Activated CD8-positive, alpha-beta T cell treated with anti-CD3 and anti-CD28 coated beads for 36 hours (primary cell): Measurements from ENCODE around the gene DOLPP1. TPM values are rescaled to one million over a fixed set of nuclear protein-coding genes. Genes with fewer than 3 reads are reported as not detected.

ENCODE experiments used
- ATAC-seq: fragments of 200-7000 bp; cut with Tn5 transposase; one replicate; pipeline ENCODE4 v1.10.0; 2021; ENCODE audit warnings: mild to moderate bottlenecking, moderate library complexity
- CTCF ChIA-PET: fragments of 350-600 bp; sonication (Branson Sonifier 250); formaldehyde crosslinking; loops from one replicate; lab custom pipeline; 2021; ENCODE audit warnings: antibody characterized with exemption; lab: Charles Lee
- POLR2A ChIA-PET: fragments of 350-600 bp; sonication (Branson Sonifier 250); formaldehyde crosslinking; loops from one replicate; lab custom pipeline; 2021; ENCODE audit warnings: antibody characterized with exemption; lab: Charles Lee
- DNase-seq: peaks from one replicate; pipeline ENCODE4 v3.0.0-alpha.2; 2020
- H3K27ac Mint-ChIP-seq: one replicate; pipeline ENCODE4 v1.8.0; 2021; ENCODE audit warnings: mild to moderate bottlenecking, mixed read lengths
- H3K27me3 Mint-ChIP-seq: one replicate; pipeline ENCODE4 v1.8.0; 2021; ENCODE audit warnings: mixed read lengths
- H3K36me3 Mint-ChIP-seq: one replicate; pipeline ENCODE4 v1.8.0; 2021; ENCODE audit warnings: low read depth, mixed read lengths
- H3K4me1 Mint-ChIP-seq: one replicate; pipeline ENCODE4 v1.8.0; 2021; ENCODE audit warnings: low read depth, mixed read lengths
- H3K4me3 Mint-ChIP-seq: one replicate; pipeline ENCODE4 v1.8.0; 2021; ENCODE audit warnings: mild to moderate bottlenecking, moderate library complexity, mixed read lengths
- H3K9me3 Mint-ChIP-seq: one replicate; pipeline ENCODE4 v1.8.0; 2021; ENCODE audit warnings: mixed read lengths
- intact Hi-C: fragments of 100-400 bp; cut with micrococcal nuclease; formaldehyde crosslinking; loops from one replicate; pipeline ENCODE4 v1.10.0; 2022
- total RNA-seq, 2 experiments: library from RNA; stranded (reverse); gene quantifications; one replicate each; pipeline ENCODE4 v1.2.3, GENCODE V29; 2021
- TF ChIP-seq, protein P1 (sequence below): fragments of 200-600 bp; IDR thresholded peaks from one replicate; pipeline ENCODE4 v1.8.0; 2022; ENCODE audit warnings: antibody characterized with exemption, mild to moderate bottlenecking

DOLPP1 gene
- total RNA-seq, 2 experiments from 2014 or later, result 12.7 to 15.2 TPM

DNA sequence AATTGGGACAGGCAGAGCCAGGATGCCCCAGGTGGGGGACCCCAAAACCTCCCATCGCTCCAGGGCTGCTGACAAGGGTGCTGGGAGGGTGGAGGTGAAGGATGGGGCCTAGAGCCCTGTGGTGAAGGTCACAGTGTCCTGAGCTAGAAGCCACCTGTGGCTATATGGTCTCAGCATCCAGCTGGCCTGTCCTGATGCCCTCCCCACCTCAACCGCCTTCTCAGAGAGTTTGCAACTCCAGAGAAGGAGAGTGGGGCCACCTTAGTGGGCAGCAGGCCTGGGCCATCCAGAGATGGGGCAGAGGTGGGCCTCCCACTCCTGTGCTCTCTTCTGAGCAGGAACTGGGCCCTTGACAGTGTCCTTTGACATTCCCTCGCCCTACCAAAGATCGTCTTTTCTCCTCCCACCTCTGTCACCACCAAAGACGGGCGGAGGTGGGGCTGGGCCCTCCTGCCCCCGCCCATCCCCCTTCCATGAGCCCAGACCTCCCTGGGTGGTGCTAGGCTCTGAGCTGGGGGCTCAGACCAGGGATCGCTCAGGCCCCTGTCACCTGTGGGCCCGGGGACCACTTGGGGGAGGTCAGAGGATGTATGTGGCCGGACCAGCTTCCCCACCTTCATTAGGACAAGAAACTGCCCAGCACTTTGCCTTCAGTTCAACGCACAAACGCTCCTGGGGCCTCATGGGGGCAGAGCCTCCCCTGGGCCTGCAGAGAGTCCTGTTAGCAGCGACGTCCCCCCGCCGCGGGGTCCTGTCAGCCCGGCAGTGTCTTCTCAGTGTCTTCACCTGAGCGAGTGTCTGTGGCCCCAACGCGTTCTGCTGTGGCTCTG lies 10.0 kb upstream of the DOLPP1 start:
- peaks cover 45% of the 10 kb centered on the region for H3K4me1 Mint-ChIP-seq
- no peak for ATAC-seq
- CTCF ChIA-PET, result no interaction called here
- H3K9me3 Mint-ChIP-seq, result no peaks in the 10 kb centered on the region
- no peak overlapping the region for H3K4me3 Mint-ChIP-seq
- intact Hi-C loops, result no loop called here
- DNase-seq, result no peak
- H3K36me3 Mint-ChIP-seq, result peaks cover 11% of the 10 kb centered on the region
- H3K27ac Mint-ChIP-seq, result no peak overlapping the region
- POLR2A ChIA-PET, result interaction anchor here (1.5 kb wide), 1 partner anchor 9 kb away, joined by 5 read pairs; the partner anchor contains the start of gene DOLPP1
- H3K27me3 Mint-ChIP-seq, result no peaks in the 10 kb centered on the region
- TF ChIP-seq, protein P1, sequence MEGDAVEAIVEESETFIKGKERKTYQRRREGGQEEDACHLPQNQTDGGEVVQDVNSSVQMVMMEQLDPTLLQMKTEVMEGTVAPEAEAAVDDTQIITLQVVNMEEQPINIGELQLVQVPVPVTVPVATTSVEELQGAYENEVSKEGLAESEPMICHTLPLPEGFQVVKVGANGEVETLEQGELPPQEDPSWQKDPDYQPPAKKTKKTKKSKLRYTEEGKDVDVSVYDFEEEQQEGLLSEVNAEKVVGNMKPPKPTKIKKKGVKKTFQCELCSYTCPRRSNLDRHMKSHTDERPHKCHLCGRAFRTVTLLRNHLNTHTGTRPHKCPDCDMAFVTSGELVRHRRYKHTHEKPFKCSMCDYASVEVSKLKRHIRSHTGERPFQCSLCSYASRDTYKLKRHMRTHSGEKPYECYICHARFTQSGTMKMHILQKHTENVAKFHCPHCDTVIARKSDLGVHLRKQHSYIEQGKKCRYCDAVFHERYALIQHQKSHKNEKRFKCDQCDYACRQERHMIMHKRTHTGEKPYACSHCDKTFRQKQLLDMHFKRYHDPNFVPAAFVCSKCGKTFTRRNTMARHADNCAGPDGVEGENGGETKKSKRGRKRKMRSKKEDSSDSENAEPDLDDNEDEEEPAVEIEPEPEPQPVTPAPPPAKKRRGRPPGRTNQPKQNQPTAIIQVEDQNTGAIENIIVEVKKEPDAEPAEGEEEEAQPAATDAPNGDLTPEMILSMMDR, result no peak

DNA sequence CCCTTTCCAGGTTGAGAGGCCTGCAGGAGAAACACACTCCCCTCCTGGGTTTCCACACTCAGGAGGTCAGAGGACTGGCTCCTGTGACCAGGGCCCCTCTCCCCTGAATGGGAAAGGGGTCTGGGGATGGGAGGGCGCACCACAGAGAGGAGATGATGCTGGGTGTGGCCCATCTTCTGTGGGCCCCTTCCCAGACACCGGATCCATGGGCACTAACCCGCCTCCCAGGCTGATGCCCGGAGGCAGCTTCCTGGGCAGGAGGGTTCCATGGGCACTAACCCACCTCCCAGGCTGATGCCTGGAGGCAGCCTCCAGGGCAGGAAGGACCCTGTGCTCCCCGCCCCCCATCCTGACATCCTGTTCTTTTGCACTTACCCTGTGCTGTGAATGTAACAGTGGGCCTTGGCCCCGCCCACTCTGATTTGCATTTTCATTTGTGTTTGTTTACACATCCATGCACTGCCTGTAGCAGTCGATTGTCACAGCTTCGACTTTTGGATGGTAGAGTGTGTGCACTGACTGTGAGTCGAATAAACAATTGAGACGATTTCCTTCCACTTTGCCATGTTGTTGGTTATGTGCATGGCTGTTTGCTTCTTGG lies 9.3 kb upstream of the DOLPP1 start:
- intact Hi-C loops, result no loop called here
- ATAC-seq, result no peak
- peak overlapping the region; percentile 61 for H3K27ac Mint-ChIP-seq
- no peak overlapping the region for H3K4me3 Mint-ChIP-seq
- no peaks in the 10 kb centered on the region for H3K9me3 Mint-ChIP-seq
- ChIA-PET CTCF (no interaction called here), POLR2A (no interaction called here)
- TF ChIP-seq, protein P1, result no peak
- no peaks in the 10 kb centered on the region for H3K27me3 Mint-ChIP-seq
- peaks cover 45% of the 10 kb centered on the region for H3K4me1 Mint-ChIP-seq
- H3K36me3 Mint-ChIP-seq, result peaks cover 10% of the 10 kb centered on the region
- DNase-seq, result peak; percentile 66

DNA sequence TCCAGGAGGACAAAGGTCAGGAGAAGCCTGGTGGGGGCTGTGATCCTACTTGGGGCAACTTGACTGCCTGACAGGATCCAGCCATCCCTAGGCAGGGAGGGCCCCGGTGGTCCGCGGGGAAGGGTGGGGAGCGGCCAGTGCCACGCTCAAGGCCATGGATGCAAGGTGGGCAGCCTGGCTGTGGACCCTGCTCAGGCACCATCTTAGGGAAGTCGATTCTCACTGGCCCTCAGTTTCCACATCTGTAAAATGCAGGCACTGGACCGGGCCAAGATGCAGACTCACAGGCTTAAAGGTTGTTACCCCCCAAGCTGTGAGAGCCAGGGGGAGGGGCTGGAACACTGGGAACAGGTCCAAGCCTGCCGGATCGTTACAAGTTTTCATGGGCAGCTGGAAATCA lies 8.7 kb upstream of the DOLPP1 start:
- Mint-ChIP-seq H3K36me3 (peaks cover 10% of the 10 kb centered on the region), H3K27me3 (no peaks in the 10 kb centered on the region), H3K27ac (peak overlapping the region; percentile 61), H3K4me3 (no peak overlapping the region), H3K4me1 (peaks cover 45% of the 10 kb centered on the region), H3K9me3 (no peaks in the 10 kb centered on the region)
- DNase-seq (no peak), ATAC-seq (no peak)
- TF ChIP-seq, protein P1, result no peak
- ChIA-PET POLR2A (no interaction called here), CTCF (no interaction called here)
- intact Hi-C loops, result no loop called here

DNA sequence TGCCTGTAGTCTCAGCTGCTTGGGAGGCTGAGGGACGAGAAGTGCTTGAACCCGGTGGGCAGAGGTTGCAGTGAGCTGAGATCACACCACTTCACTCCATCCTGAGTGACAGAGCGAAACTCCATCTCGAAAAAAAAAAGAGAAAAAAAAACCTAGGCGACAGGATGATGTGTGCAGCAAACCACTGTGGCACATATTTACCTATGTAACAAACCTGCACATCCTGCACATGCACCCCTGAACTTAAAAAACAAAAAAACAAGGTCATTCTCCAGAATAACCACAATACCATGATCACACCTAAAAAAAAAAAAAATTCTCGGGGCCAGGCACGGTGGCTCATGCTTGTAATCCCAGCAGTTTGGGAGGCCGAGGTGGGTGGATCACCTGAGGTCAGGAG lies 7.5 kb upstream of the DOLPP1 start:
- ChIA-PET CTCF (no interaction called here), POLR2A (no interaction called here)
- peaks cover 8% of the 10 kb centered on the region for H3K36me3 Mint-ChIP-seq
- H3K27ac Mint-ChIP-seq, result peak overlapping the region; percentile 63
- H3K27me3 Mint-ChIP-seq, result no peaks in the 10 kb centered on the region
- TF ChIP-seq, protein P1, result no peak
- H3K9me3 Mint-ChIP-seq, result no peaks in the 10 kb centered on the region
- H3K4me3 Mint-ChIP-seq, result no peak overlapping the region
- intact Hi-C loops, result no loop called here
- ATAC-seq (no peak), DNase-seq (no peak)
- peaks cover 41% of the 10 kb centered on the region for H3K4me1 Mint-ChIP-seq

DNA sequence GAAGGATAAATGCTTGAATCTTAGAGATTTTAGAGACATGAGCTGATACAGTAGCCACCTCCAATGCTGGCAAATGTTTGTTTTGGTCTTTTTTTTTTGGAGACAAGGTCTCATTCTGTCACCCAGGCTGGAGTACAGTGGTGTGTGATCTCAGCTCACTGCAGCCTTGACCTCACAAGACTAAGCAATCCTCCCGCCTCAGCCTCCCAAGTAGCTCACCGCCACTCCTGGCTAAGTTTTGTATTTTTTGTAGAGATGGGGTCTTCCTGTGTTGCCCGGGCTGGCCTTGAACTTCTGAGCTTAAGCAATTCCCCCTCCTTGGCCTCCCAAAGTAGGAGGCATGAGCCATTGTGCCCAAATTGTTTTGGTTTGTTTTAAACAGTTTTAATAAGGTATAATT lies 6.8 kb upstream of the DOLPP1 start:
- peak overlapping the region; percentile 59 for H3K27ac Mint-ChIP-seq
- H3K36me3 Mint-ChIP-seq, result peaks cover 3% of the 10 kb centered on the region
- intact Hi-C loops, result no loop called here
- no peaks in the 10 kb centered on the region for H3K9me3 Mint-ChIP-seq
- TF ChIP-seq, protein P1, result no peak
- H3K27me3 Mint-ChIP-seq, result no peaks in the 10 kb centered on the region
- no peak overlapping the region for H3K4me3 Mint-ChIP-seq
- DNase-seq (no peak), ATAC-seq (no peak)
- ChIA-PET POLR2A (interaction anchor here (0.7 kb wide), 1 partner anchor 9 kb away, joined by 3 read pairs; no protein-coding TSS in a partner anchor), CTCF (no interaction called here)
- peaks cover 34% of the 10 kb centered on the region for H3K4me1 Mint-ChIP-seq
